Kidney (tissue), 14 donors: ENCODE data around the gene IRF1. TPM values are rescaled to one million over a fixed set of nuclear protein-coding genes. Genes with fewer than 3 reads are reported as not detected.

Experiments used
- DNase-seq, 5 donors: peaks; one replicate each; pipeline ENCODE4 v3.0.0-alpha.2; 2013 to 2020
- FAIRE-seq: peaks from 2 replicates; lab custom pipeline; 2012; peaks lifted over from hg19 to GRCh38; lab: Jason Lieb, UNC
- H3K27ac ChIP-seq, 2 donors: one replicate each; pipeline ENCODE4 v1.7.0; 2013; ENCODE audit warnings: low read depth in 2 of 2, low read length in 2 of 2, inconsistent platforms in 1 of 2
- H3K27me3 ChIP-seq: one replicate; pipeline ENCODE4 v1.7.1; 2013; ENCODE audit warnings: low read length, inconsistent platforms; ENCODE audit not compliant: control insufficient read depth, insufficient read depth
- H3K36me3 ChIP-seq, 3 donors: one replicate each; pipeline versions ENCODE4 v1.7.0 to v1.7.1; 2013; ENCODE audit warnings: low read length in 3 of 3, control low read depth in 1 of 3, inconsistent platforms in 1 of 3; ENCODE audit not compliant: insufficient read depth in 3 of 3, control insufficient read depth in 2 of 3
- H3K4me1 ChIP-seq, 3 donors: one replicate each; pipeline versions ENCODE4 v1.7.0 to v1.7.1; 2013; ENCODE audit warnings: low read length in 3 of 3, inconsistent platforms in 1 of 3, low read depth in 1 of 3; ENCODE audit not compliant: control insufficient read depth in 2 of 3, insufficient read depth in 2 of 3
- H3K4me3 ChIP-seq, 3 donors: one replicate each; pipeline versions ENCODE4 v1.7.0 to v1.8.1; 2013; ENCODE audit warnings: low read length in 3 of 3, control low read depth in 1 of 3, inconsistent platforms in 1 of 3
- H3K9ac ChIP-seq, 3 donors: one replicate each; pipeline versions ENCODE4 v1.7.0 to v1.7.1; 2013; ENCODE audit warnings: low read length in 3 of 3, control low read depth in 1 of 3, inconsistent platforms in 1 of 3
- H3K9me3 ChIP-seq, 3 donors: one replicate each; pipeline versions ENCODE4 v1.7.0 to v1.7.1; 2013; ENCODE audit warnings: low read length in 3 of 3, control low read depth in 1 of 3, inconsistent platforms in 1 of 3; ENCODE audit not compliant: control insufficient read depth in 2 of 3, insufficient read depth in 1 of 3
- CTCF ChIP-seq: IDR thresholded peaks from 3 replicates; pipeline ENCODE4 v1.5.1; 2012; ENCODE audit warnings: mild to moderate bottlenecking, moderate library complexity, borderline replicate concordance; ENCODE audit not compliant: insufficient read depth; ENCODE audit errors: extremely low read depth
- intact Hi-C: fragments of 100-400 bp; cut with DNase I; formaldehyde crosslinking; loops from one replicate; pipeline ENCODE4 v1.11.1; 2022
- polyA plus RNA-seq: library from polyadenylated mRNA; stranded (reverse); fragments of 350-450 nt; fragmentation: Illumina TruSeq; extraction: RNeasy Lipid Tissue Mini Kit (QIAGEN cat#74804); gene quantifications from one replicate; pipeline ENCODE4 v1.2.3, GENCODE V29; 2014; ENCODE audit warnings: low read depth, low replicate concordance; ENCODE audit not compliant: insufficient read depth
- total RNA-seq: library from RNA; stranded (reverse); fragmentation: NEBNext Ultra II Directional; extraction: Animal tissue kit (Norgen Biotek cat#: 25700); gene quantifications from one replicate; pipeline ENCODE4 v1.2.1, GENCODE V29; 2021
- donor health status: control.
- donor health status: control.
- donor health status: control.
- donor health status: control.
- donor health status: control.
- donor health status: DM: yes; HTN: yes; CAD: no.
- donor health status: Normal renal cell carcinoma (clear cell type).

The IRF1 gene
- total and polyA plus RNA-seq, 2 donors from 2014 or later: 20.5 to 55.6 TPM

- DNase-seq (no peak), FAIRE-seq (no peak)
- H3K9ac ChIP-seq: peak overlapping the region in 1 of 3 donors; percentile 43
- no peaks in the 10 kb centered on the region for H3K27me3 ChIP-seq
- peak overlapping the region; percentile 77 to 82 for H3K27ac ChIP-seq
- peaks cover 0 to 5% (median 0%) of the 10 kb centered on the region in 3 donors for H3K36me3 ChIP-seq
- H3K4me3 ChIP-seq: peak overlapping the region in 2 of 3 donors; percentile 24 to 32
- H3K9me3 ChIP-seq: no peaks in the 10 kb centered on the region
- intact Hi-C loops: no loop called here
- peaks cover 0 to 53% (median 40%) of the 10 kb centered on the region in 3 donors for H3K4me1 ChIP-seq
- no peak for TF ChIP-seq CTCF
Measured at GRCh38 chr5:132463811-132464155, 26.8 kb downstream of the IRF1 start.

GRCh38 chr5:132462856-132463745 is 27.5 kb downstream of the IRF1 start:
- H3K9me3 ChIP-seq: no peaks in the 10 kb centered on the region
- H3K9ac ChIP-seq: no peak overlapping the region
- H3K4me1 ChIP-seq: peaks cover 0 to 53% (median 40%) of the 10 kb centered on the region in 3 donors
- DNase-seq (peak in 1 of 5 donors; percentile 20), FAIRE-seq (no peak)
- H3K36me3 ChIP-seq: peaks cover 0 to 5% (median 0%) of the 10 kb centered on the region in 3 donors
- no peak overlapping the region for H3K4me3 ChIP-seq
- no peaks in the 10 kb centered on the region for H3K27me3 ChIP-seq
- no peak for TF ChIP-seq CTCF
- H3K27ac ChIP-seq: peak overlapping the region in 1 of 2 donors; percentile 24
- intact Hi-C loops: no loop called here

GRCh38 chr5:132462333-132462732 is 28.2 kb downstream of the IRF1 start:
- H3K4me3 ChIP-seq: no peak overlapping the region
- peaks cover 0 to 48% (median 35%) of the 10 kb centered on the region in 3 donors for H3K4me1 ChIP-seq
- no peak for TF ChIP-seq CTCF
- intact Hi-C loops: no loop called here
- DNase-seq (no peak), FAIRE-seq (no peak)
- no peaks in the 10 kb centered on the region for H3K9me3 ChIP-seq
- H3K27ac ChIP-seq: no peak overlapping the region
- H3K36me3 ChIP-seq: peaks cover 0 to 5% (median 0%) of the 10 kb centered on the region in 3 donors
- no peaks in the 10 kb centered on the region for H3K27me3 ChIP-seq
- no peak overlapping the region for H3K9ac ChIP-seq
